HG02973 (cell line): ENCODE measurements around the gene KDM2A.

Experiments used
- ATAC-seq: cut with Tn5 transposase; IDR thresholded peaks from one replicate; pipeline ENCODE4 v1.9.1; 2021; ENCODE audit warnings: moderate library complexity; ENCODE audit not compliant: unreplicated experiment

Gene KDM2A

DNA sequence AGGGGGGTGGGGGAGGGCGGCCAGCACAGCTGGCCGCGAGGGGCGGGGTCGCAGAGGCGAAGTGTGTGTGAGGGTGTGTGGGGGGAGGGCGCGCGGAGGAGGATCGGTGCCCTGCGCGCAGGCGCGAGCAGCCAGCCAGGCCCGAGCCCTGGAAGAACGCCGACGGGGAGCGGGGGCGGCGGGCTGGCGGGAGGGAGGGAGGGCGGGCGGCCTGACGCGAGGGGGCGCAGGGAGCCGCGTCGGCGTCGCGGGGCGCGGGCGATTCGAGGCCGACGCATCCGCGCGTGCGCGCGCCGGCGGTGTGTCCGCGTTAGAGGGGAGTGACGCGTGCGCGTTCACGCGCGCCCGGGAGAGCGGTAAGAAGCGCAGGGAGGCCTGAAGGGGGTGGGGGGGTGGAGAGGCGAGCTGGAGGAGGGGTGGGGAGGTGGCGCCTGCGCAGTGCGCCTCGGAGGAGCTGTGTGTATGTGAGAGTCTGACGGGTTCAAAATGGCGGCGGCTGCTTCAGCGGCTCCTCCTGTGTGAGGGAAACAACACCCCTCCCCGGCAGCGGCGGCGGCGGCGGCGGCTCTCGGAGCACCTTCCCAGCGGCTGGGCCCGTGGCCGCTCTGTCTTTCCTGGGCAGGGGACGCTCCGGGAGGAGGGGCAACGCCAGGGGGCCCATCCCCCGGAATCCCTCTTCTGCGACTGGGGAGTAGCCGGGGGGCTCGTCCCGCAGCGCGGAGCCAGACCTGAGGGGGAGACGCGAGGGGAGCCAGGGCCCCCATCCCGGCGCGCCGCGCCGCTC is at the start of gene KDM2A:
KDM2A (plus strand) TSS at position 463 of the 784 bp plus-strand sequence. CDS start 2,054 bp downstream, outside the sequence.
- ATAC-seq = peak; percentile 51

DNA sequence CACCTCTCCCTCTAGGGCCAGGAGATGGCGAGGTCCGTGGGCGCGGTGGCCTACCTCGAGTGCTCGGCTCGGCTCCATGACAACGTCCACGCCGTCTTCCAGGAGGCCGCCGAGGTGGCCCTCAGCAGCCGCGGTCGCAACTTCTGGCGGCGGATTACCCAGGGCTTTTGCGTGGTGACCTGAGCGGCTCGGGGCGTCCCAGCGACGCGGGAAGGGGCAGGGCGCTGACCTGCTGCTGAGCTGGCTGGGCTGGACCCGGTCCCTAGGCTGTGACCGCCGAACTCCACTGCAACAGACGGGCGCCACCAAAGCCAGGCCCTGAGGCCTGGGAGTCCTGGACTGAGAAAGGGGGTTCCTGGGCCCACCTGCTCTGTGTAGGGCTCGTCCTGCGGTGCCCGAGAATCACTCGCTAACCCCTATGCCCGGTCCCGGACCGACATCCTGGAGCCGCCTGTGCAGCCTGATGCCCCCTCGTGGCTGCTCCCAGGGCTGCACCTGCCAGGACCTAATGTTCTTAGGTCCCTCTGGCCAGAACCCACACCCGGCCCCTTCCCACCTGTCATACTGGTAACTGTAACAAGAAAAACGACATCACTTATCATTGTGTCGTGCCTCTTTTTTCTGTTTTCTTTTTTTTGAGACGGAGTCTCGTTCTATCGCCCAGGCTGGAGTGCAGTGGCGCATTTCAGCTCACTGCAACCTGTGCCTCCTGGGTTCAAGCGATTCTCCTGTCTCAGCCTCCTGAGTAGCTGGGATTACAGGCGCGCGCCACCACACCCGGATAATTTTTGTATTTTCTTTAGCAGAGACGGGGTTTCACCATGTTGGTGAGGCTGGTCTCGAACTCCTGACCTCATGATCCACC is 47.4 kb upstream of the KDM2A start:
- no peak for ATAC-seq

- ATAC-seq = no peak
Measured at GRCh38 chr11:67072295-67072694, 46.8 kb upstream of the KDM2A start.

DNA sequence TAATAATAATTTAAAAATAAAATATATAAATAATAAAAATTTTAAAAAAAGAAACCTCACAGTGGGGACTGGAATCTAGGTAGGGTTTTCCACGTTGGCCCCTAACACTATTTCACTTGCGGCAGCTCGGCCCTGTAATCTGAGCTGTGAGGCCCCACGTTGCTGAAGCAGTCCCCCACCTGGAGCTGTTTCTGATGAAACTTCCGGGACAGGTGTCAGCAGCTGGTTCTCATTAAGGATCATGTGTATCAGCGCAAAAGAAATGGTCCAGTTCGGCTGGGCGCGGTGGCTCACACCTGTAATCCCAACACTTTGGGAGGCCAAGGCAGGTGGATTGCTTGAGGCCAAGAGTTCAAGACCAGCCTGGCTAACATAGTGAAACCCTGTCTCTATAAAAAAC is 45.2 kb upstream of the KDM2A start:
- ATAC-seq = no peak

DNA sequence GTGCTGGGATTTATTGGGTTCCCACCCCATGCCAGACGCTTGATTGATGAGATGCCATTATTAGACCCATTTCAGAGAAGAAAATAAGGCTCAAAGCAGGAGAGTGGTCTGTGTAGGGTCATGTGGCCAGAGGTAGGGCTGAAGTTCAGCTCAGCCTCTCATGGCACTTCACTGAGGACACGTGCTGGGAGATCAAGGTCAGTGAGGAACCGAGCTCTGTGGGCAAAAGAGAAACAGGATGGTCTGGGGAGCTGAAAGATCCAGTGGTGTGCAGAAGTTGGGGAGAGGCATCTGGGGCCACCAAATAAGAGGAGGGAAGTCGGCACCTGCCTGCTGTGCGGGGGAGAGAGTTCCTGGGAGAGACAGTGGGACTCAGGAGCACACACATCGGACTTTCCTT is 42.9 kb upstream of the KDM2A start:
- ATAC-seq = no peak

GRCh38 chr11:67079065-67079705 is 39.9 kb upstream of the KDM2A start:
- no peak for ATAC-seq

DNA sequence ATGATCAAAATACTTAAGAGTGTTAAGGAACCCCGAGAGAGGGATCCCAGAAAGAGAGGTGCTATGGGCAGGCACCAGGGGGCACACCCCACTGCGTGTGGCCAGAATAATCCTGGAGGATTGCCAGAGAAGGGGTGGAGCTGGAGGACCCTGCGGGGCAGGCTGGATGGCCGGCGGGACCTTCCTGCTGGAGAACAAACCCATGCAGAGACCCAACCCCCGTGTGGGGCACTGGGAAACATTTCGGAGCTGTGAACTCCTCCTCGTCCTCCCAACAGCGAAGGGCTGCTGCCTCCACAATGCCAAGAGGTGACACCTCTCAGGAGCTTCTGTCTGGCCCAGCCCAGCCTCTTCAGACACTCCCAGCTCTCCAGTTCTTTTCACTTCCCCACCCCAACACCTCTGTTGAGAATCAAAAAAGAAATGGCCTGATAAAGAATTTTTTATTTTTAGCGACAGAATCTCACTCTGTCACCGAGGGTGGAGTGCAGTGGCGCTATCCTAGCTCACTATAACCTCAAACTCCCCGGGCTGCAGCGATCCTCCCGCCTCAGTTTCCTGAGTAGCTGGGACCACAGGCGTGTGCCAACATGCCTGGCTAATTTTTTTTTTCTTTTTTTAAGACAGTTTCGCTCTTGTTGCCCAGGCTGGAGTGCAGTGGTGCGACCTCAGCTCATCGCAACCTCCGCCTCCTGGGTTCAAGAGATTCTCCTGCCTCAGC is 36.8 kb upstream of the KDM2A start:
- ATAC-seq = no peak

DNA sequence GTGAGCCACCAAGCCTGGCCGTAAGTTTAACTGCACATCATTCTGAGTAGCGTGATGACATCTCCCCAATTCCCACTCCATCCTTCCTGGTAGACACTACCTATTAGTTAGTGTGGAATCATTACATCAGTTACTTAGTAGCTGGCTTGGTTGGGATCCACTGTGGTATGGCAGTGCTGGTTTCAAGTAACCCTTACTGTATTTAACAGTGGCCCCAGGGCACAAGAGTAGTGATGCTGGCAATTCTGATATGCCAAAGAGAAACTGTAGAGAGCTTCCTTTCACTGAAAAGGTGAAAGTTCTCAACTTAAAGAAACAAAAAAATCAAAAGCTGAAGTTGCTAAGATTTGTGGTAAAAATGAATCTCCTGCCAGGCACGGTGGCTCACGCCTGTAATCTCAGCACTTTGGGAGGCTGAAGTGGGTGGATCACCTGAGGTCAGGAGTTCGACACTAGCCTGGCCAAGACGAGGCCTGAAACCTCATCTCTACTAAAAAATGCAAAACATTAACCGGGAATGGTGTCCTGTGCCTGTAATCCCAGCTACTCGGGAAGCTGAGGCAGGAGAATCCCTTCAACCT is 35.2 kb upstream of the KDM2A start:
- ATAC-seq = no peak

GRCh38 chr11:67085617-67086016 is 33.4 kb upstream of the KDM2A start:
- no peak for ATAC-seq

DNA sequence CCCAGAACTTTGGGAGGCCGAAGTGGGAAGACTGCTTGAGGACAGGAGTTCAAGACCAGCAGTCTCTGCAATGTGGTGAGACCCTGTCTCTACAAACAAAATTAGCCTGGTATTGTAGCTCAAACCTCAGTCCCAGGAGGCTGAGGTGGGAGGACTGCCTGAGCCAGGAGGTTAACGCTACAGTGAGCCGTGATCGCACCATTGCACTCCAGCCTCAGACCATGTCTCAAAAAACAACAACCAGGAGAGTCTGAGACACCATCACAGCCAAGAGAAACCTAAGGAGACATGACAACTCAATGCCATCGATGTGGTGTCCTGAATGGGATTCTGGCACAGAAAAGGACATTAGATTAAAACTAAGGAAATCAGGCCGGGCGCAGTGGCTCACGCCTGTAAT is 28.3 kb upstream of the KDM2A start:
- no peak for ATAC-seq

GRCh38 chr11:67095214-67095507 is 23.9 kb upstream of the KDM2A start:
- ATAC-seq = no peak

GRCh38 chr11:67098799-67099429 is 20.1 kb upstream of the KDM2A start:
- no peak for ATAC-seq

DNA sequence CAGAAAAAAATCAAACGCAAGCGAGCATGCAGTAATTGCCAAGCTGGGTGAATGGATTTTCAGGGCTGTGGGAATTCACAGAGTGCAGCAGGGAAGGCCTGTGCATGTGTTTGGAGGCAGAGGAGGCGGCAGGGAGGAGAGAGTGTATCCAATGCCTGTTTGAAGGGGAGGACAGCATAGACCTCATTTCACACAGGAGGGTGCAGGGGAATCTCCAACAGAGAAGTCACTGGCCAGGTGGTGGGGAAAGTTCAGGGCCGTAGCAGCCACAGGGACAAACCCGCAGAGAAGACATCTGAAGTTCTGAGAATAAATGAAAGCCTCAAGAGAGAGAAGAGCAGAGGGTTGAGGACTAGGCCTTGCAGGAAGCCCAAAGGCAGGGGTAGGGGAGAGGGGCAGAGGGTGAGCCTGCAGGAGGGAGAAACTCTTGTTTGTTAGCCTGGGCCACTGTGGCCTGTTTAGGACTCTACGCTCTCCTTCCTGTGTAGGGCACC is 19.2 kb upstream of the KDM2A start:
- no peak for ATAC-seq

DNA sequence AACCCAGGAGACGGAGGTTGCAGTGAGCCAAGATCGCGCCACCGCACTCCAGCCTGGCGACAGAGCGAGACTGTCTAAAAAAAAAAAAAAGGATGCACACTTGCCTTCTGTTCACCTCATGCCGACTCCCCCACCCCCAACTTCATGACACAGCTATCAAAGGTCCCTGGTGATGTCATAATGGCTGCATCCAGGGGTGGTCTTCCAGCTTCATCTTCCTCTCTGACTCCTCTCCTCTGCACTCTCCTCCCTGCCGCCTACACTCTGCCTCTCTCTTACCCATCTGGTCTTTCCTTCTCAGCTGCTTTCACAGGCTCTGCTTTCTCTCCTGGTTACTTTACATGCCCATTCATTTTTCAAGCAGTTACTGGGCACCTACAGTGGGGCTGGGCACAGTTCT is 16.4 kb upstream of the KDM2A start:
- ATAC-seq = no peak

DNA sequence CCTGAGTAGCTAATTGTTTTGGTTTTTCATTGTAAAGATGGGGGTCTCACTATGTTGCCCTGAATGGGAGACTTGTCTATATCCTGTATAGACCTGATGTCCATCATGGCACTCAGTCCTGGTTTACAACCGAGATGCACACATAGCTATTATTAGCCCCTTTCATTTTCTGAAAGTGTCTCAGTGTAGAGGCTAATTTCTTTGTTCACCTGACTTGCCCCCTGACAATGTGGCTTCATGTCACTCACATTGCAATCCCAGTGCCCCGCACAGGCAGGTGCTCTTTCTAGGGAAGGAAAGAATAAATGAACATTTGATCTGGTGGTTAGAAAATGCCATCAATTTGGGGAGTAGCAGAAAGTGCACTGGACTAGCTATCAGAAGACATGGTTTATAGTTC is 13.1 kb upstream of the KDM2A start:
- no peak for ATAC-seq

DNA sequence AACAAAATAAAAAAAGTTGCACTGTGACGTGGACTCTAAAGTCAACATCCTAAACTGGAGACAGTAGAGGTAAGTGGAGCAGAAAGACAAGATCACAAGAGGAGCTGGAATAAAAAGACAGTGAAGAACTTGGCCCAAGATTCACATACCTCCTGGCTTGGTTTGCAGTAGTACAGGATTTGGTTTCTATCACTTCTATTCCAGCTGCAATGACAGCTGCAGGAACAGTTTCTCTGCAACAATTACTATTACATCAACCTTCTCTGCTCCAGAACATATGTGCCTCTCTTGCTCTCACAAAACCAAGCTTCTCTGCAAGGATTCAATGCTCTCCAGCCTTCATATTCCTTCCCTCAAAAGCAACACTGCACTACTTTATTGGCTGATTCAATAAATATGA is 7.8 kb upstream of the KDM2A start:
- no peak for ATAC-seq

DNA sequence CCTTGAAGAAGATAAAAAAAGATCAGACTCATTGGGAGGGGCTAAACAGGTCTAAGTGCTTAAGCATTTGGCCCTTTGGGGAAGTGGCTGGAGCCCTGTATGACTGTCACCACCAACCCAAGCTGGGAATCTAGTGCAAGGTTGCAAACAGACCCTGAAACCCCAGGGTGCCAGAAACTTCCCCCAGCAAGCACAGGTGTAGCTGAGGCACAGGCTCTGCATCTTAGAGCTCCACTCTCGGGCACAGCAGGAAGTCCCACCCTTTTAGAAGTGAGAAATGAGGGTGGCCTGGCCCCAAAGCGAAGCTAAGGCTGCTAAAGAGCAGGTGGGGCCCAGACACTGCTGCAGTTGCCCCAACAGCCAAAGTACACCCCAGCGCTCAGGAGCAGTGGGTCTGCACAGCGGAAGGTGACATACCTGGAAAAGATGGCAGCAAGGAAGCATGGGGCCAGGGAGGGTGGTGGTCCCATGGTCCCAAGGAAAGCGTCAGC is 5.8 kb upstream of the KDM2A start:
- ATAC-seq = peak; percentile 53

GRCh38 chr11:67114275-67114896 is 4.7 kb upstream of the KDM2A start:
- no peak for ATAC-seq

GRCh38 chr11:67116758-67117105 is 2.3 kb upstream of the KDM2A start:
- ATAC-seq = no peak

- no peak for ATAC-seq
Measured at GRCh38 chr11:67117176-67117575, 1.9 kb upstream of the KDM2A start.
